Adrenal gland (tissue), 12 donors: ENCODE measurements around the gene ANKRD23. TPM values are rescaled to one million over a fixed set of nuclear protein-coding genes. Genes with fewer than 3 reads are reported as not detected.

Experiments used
- DNase-seq, 7 donors: peaks; one replicate each; pipeline ENCODE4 v3.0.0-alpha.2; 2019 to 2020
- H3K27ac ChIP-seq, 5 donors: fragments of 200-600 bp; sonication (generic) in 4 of 5; 1 replicate in 3 of 5; 2 replicates in 2 of 5; pipeline versions ENCODE4 v1.5.1 to v1.8.0; 2016 to 2020; ENCODE audit warnings: mild to moderate bottlenecking in 1 of 5
- H3K27me3 ChIP-seq: fragments of 200-600 bp; 2 replicates; pipeline ENCODE4 v1.8.0; 2021
- H3K36me3 ChIP-seq, 2 donors: fragments of 200-600 bp; replicated peaks in 1 of 2; 1 replicate in 1 of 2; 2 replicates in 1 of 2; pipeline versions ENCODE4 v1.5.1 to v1.8.0; 2018 to 2022
- H3K4me1 ChIP-seq, 2 donors: fragments of 200-600 bp; replicated peaks in 1 of 2; 1 replicate in 1 of 2; 2 replicates in 1 of 2; pipeline versions ENCODE4 v1.5.1 to v1.8.0; 2018 to 2021
- H3K4me3 ChIP-seq, 4 donors: fragments of 200-600 bp; sonication (generic) in 3 of 4; one replicate each; pipeline ENCODE4 v1.5.1; 2016 to 2018
- H3K9me3 ChIP-seq, 3 donors: fragments of 200-600 bp; sonication (generic) in 1 of 3; replicated peaks in 1 of 3; 1 replicate in 2 of 3; 2 replicates in 1 of 3; pipeline versions ENCODE4 v1.5.1 to v1.8.0; 2016 to 2021
- CTCF ChIP-seq, 6 experiments: fragments of 450-650 bp in 4 of 6; fragments of 200-600 bp in 2 of 6; sonication (generic) in 1 of 6; IDR thresholded peaks; 1 replicate in 5 of 6; 2 replicates in 1 of 6; pipeline versions ENCODE4 v1.5.1 to v1.8.0; 2016 to 2021; ENCODE audit warnings: antibody characterized with exemption in 6 of 6, mild to moderate bottlenecking in 2 of 6, moderate library complexity in 1 of 6
- POLR2A ChIP-seq, 2 donors: fragments of 450-650 bp; IDR thresholded peaks; one replicate each; pipeline ENCODE4 v1.6.1; 2017; ENCODE audit warnings: antibody characterized with exemption in 2 of 2, mild to moderate bottlenecking in 2 of 2, moderate library complexity in 1 of 2
- WGBS, 4 donors: extraction: QIAGEN DNeasy Blood & Tissue Kit in 2 of 4; methylation state at CpG; one replicate each; pipeline versions ENCODE4 v1.1.5 to v1.1.7; 2013 to 2017; 5-methylcytosine and 5-hydroxymethylcytosine counted together
- intact Hi-C, 2 donors: fragments of 100-400 bp; cut with DNase I; formaldehyde crosslinking; loops; one replicate each; pipeline versions ENCODE4 v1.14.1 to v1.15.0; 2022 to 2023
- polyA plus RNA-seq, 3 donors: library from polyadenylated mRNA; stranded (reverse); fragments of 200-250 nt in 2 of 3; fragments of 350-450 nt in 1 of 3; fragmentation: Illumina TruSeq in 1 of 3; extraction: RNeasy Lipid Tissue Mini Kit (QIAGEN cat#74804) in 1 of 3; gene quantifications; one replicate each; pipeline ENCODE4 v1.2.3, GENCODE V29; 2013 to 2014
- total RNA-seq, 9 donors: library from RNA; depleted of rRNA in 4 of 9; stranded (reverse); fragments of >200 nt in 4 of 9; fragments of 120-200 nt in 1 of 9; fragmentation: NEBNext Ultra II Directional in 1 of 9; extraction: Animal tissue kit (Norgen Biotek cat#: 25700) in 1 of 9; gene quantifications; one replicate each; pipeline versions ENCODE4 v1.1.0 to v1.2.4, GENCODE V29; 2013 to 2023
- donor health status: healthy with polysubstance abuse.
- donor health status: Bipolar disorder and iron deficiency.
- donor health status: DM: yes; HTN: yes; CAD: no.
- donor health status: DM: no; HTN: no; CAD: no.
- donor health status: DM: no; HTN: no; CAD: no.
- donor health status: DM: yes; HTN: yes; CAD: no.

The ANKRD23 gene
- total and polyA plus RNA-seq, 12 donors = 1.1 to 10.6 (median 3.8) TPM

GRCh38 chr2:96869281-96869821 is 25.5 kb upstream of the ANKRD23 start:
- Histone ChIP-seq H3K36me3 (peaks cover 0 to 31% of the 10 kb centered on the region in 2 donors), H3K27me3 (no peaks in the 10 kb centered on the region), H3K9me3 (no peaks in the 10 kb centered on the region), H3K27ac (peak overlapping the region; percentile 54 to 95 (median 90)), H3K4me3 (peak overlapping the region; percentile 65 to 94 (median 83)), H3K4me1 (peaks cover 11 to 47% of the 10 kb centered on the region in 2 donors)
- DNase-seq = peak; percentile 80 to 90 (median 84)
- WGBS, 4 donors = 0 to 1% methylated on average over 45 to 64 of the region's 64 CpGs; no CpG with 5 or more reads in 2 of the 4 donors
- TF ChIP-seq CTCF (IDR thresholded peaks at IDR 0.05) = peak in 2 of 6 experiments; percentile 6 to 23
- no peak for TF ChIP-seq POLR2A (IDR thresholded peaks at IDR 0.05)
- intact Hi-C loops = loop anchor here in 1 of 2 donors (5.0 to 10.0 kb wide), 4 partner anchors 55 to 245 kb away; partner anchors contain the start of genes ANKRD36, CNNM3 and CNNM4

- Histone ChIP-seq H3K27me3 (no peaks in the 10 kb centered on the region), H3K4me3 (peak overlapping the region; percentile 65 to 94 (median 83)), H3K27ac (peak overlapping the region; percentile 54 to 95 (median 90)), H3K36me3 (peaks cover 0 to 37% of the 10 kb centered on the region in 2 donors), H3K9me3 (no peaks in the 10 kb centered on the region), H3K4me1 (peaks cover 11 to 41% of the 10 kb centered on the region in 2 donors)
- DNase-seq = peak; percentile 85 to 94 (median 91)
- TF ChIP-seq CTCF (IDR thresholded peaks at IDR 0.05) = peak in 5 of 6 experiments; percentile 28 to 66 (median 47)
- TF ChIP-seq POLR2A (IDR thresholded peaks at IDR 0.05) = peak; percentile 20 to 43
- intact Hi-C loops = loop anchor here in 1 of 2 donors (5.0 to 10.0 kb wide), 4 partner anchors 54 to 246 kb away; partner anchors contain the start of genes ANKRD36, CNNM3 and CNNM4
- WGBS, 4 donors = 0 to 2% (median 1%) methylated on average over 9 to 76 of the region's 76 CpGs; no CpG with 5 or more reads in 1 of the 4 donors
Observed at GRCh38 chr2:96868555-96869280, 24.9 kb upstream of the ANKRD23 start.

- no peaks in the 10 kb centered on the region for H3K9me3 ChIP-seq
- peak overlapping the region; percentile 54 to 95 (median 90) for H3K27ac ChIP-seq
- intact Hi-C loops = loop anchor here in 1 of 2 donors (5.0 to 10.0 kb wide), 4 partner anchors 53 to 247 kb away; partner anchors contain the start of genes ANKRD36, CNNM3 and CNNM4
- peaks cover 11 to 37% of the 10 kb centered on the region in 2 donors for H3K4me1 ChIP-seq
- H3K36me3 ChIP-seq = peaks cover 0 to 44% of the 10 kb centered on the region in 2 donors
- no peak for DNase-seq
- no peak for TF ChIP-seq POLR2A (IDR thresholded peaks at IDR 0.05)
- TF ChIP-seq CTCF (IDR thresholded peaks at IDR 0.05) = no peak
- H3K4me3 ChIP-seq = peak overlapping the region in 3 of 4 donors; percentile 65 to 83 (median 83)
- WGBS, 4 donors = 14 to 24% (median 18%) methylated on average over 15 to 27 of the region's 27 CpGs
- H3K27me3 ChIP-seq = no peaks in the 10 kb centered on the region
Observed at GRCh38 chr2:96867756-96868554, 24.1 kb upstream of the ANKRD23 start.
